Natural killer cell treated with Interleukin-12 subunit alpha and Interleukin-12 subunit beta and Interleukin-15 and Interleukin-18, amount 100 ng/mL, for 72 hours (primary cell): ENCODE measurements around the gene RELT. TPM values are rescaled to one million over a fixed set of nuclear protein-coding genes. Genes with fewer than 3 reads are reported as not detected.
A peak's percentile ranks its signal among the peaks of the same experiment; 100 is the strongest.

ENCODE experiments used
- ATAC-seq, 2 donors: fragments of 150-1000 bp; cut with Tn5 transposase in 1 of 2; sonication (Bioruptor Pico), chemical (Tn5 transposase) in 1 of 2; 2 replicates each; pipeline ENCODE4 v1.10.0; 2021
- DNase-seq: peaks from one replicate; pipeline ENCODE4 v3.0.0; 2022; ENCODE audit warnings: low spot score
- H3K27ac Mint-ChIP-seq, 2 donors: 1 replicate in 1 of 2; 2 replicates in 1 of 2; pipeline ENCODE4 v1.8.0; 2022; ENCODE audit warnings: mixed read lengths in 2 of 2, mild to moderate bottlenecking in 1 of 2, moderate library complexity in 1 of 2
- H3K27me3 Mint-ChIP-seq, 2 donors: 1 replicate in 1 of 2; 2 replicates in 1 of 2; pipeline ENCODE4 v1.8.0; 2022; ENCODE audit warnings: mixed read lengths in 2 of 2
- H3K36me3 Mint-ChIP-seq: one replicate; pipeline ENCODE4 v1.8.0; 2022; ENCODE audit warnings: mixed read lengths
- H3K4me1 Mint-ChIP-seq, 2 donors: 1 replicate in 1 of 2; 2 replicates in 1 of 2; pipeline ENCODE4 v1.8.0; 2022; ENCODE audit warnings: low read depth in 2 of 2, mixed read lengths in 2 of 2, mild to moderate bottlenecking in 1 of 2
- H3K4me3 Mint-ChIP-seq: one replicate; pipeline ENCODE4 v1.8.0; 2022; ENCODE audit warnings: mixed read lengths
- H3K9me3 Mint-ChIP-seq: 2 replicates; pipeline ENCODE4 v1.8.0; 2022; ENCODE audit warnings: mixed read lengths
- total RNA-seq, 2 donors: library from RNA; stranded (reverse); gene quantifications; one replicate each; pipeline ENCODE4 v1.2.3, GENCODE V29; 2022

RELT gene
- total RNA-seq, 2 donors from 2014 or later, result 46.5 to 58.0 TPM

GRCh38 chr11:73402834-73403185 lies 26.6 kb downstream of the RELT start:
- peaks cover 0 to 8% of the 10 kb centered on the region in 2 donors for H3K4me1 Mint-ChIP-seq
- no peaks in the 10 kb centered on the region for H3K27me3 Mint-ChIP-seq
- no peak overlapping the region for H3K4me3 Mint-ChIP-seq
- no peaks in the 10 kb centered on the region for H3K9me3 Mint-ChIP-seq
- no peaks in the 10 kb centered on the region for H3K36me3 Mint-ChIP-seq
- DNase-seq (no peak), ATAC-seq (no peak)
- no peak overlapping the region for H3K27ac Mint-ChIP-seq

- DNase-seq (no peak), ATAC-seq (no peak)
- H3K27me3 Mint-ChIP-seq, result no peaks in the 10 kb centered on the region
- no peaks in the 10 kb centered on the region for H3K9me3 Mint-ChIP-seq
- no peak overlapping the region for H3K4me3 Mint-ChIP-seq
- peaks cover 0 to 8% of the 10 kb centered on the region in 2 donors for H3K4me1 Mint-ChIP-seq
- H3K27ac Mint-ChIP-seq, result no peak overlapping the region
- no peaks in the 10 kb centered on the region for H3K36me3 Mint-ChIP-seq
Observed at GRCh38 chr11:73403541-73403940, 27.3 kb downstream of the RELT start.

- H3K9me3 Mint-ChIP-seq, result no peaks in the 10 kb centered on the region
- no peaks in the 10 kb centered on the region for H3K27me3 Mint-ChIP-seq
- ATAC-seq, result no peak
- H3K36me3 Mint-ChIP-seq, result peaks cover 4% of the 10 kb centered on the region
- peaks cover 0 to 11% of the 10 kb centered on the region in 2 donors for H3K4me1 Mint-ChIP-seq
- H3K4me3 Mint-ChIP-seq, result no peak overlapping the region
- H3K27ac Mint-ChIP-seq, result no peak overlapping the region
- no peak for DNase-seq
Observed at GRCh38 chr11:73404048-73404447, 27.8 kb downstream of the RELT start.

- H3K4me3 Mint-ChIP-seq, result no peak overlapping the region
- ATAC-seq, result no peak
Observed at GRCh38 chr11:73404506-73405145, 28.4 kb downstream of the RELT start.

GRCh38 chr11:73405146-73405510 lies 28.9 kb downstream of the RELT start:
- ATAC-seq, result no peak
- Mint-ChIP-seq H3K4me1 (peaks cover 0 to 7% of the 10 kb centered on the region in 2 donors), H3K27me3 (no peaks in the 10 kb centered on the region), H3K4me3 (no peak overlapping the region), H3K27ac (no peak overlapping the region), H3K36me3 (peaks cover 6% of the 10 kb centered on the region), H3K9me3 (no peaks in the 10 kb centered on the region)
- no peak for DNase-seq

More at GRCh38 chr11:73404506-73405145, 28.4 kb downstream of the RELT start:
- Mint-ChIP-seq H3K36me3 (peaks cover 6% of the 10 kb centered on the region), H3K27ac (no peak overlapping the region), H3K27me3 (no peaks in the 10 kb centered on the region), H3K4me1 (peaks cover 0 to 7% of the 10 kb centered on the region in 2 donors), H3K9me3 (no peaks in the 10 kb centered on the region)
- DNase-seq, result no peak

GRCh38 chr11:73406131-73406530 lies 29.9 kb downstream of the RELT start:
- Mint-ChIP-seq H3K27me3 (no peaks in the 10 kb centered on the region), H3K4me1 (peaks cover 0 to 4% of the 10 kb centered on the region in 2 donors), H3K9me3 (no peaks in the 10 kb centered on the region), H3K4me3 (no peak overlapping the region), H3K36me3 (peaks cover 6% of the 10 kb centered on the region), H3K27ac (no peak overlapping the region)
- ATAC-seq (no peak), DNase-seq (no peak)

- no peak for ATAC-seq
- no peaks in the 10 kb centered on the region for H3K27me3 Mint-ChIP-seq
- H3K9me3 Mint-ChIP-seq, result no peaks in the 10 kb centered on the region
- H3K27ac Mint-ChIP-seq, result no peak overlapping the region
- H3K4me1 Mint-ChIP-seq, result peaks cover 0 to 4% of the 10 kb centered on the region in 2 donors
- DNase-seq, result no peak
- no peak overlapping the region for H3K4me3 Mint-ChIP-seq
- peaks cover 6% of the 10 kb centered on the region for H3K36me3 Mint-ChIP-seq
Observed at GRCh38 chr11:73406619-73407018, 30.4 kb downstream of the RELT start.

GRCh38 chr11:73409431-73409830 lies 33.2 kb downstream of the RELT start:
- no peak overlapping the region for H3K27ac Mint-ChIP-seq
- no peak for DNase-seq
- H3K36me3 Mint-ChIP-seq, result peaks cover 6% of the 10 kb centered on the region
- no peaks in the 10 kb centered on the region for H3K9me3 Mint-ChIP-seq
- no peak overlapping the region for H3K4me3 Mint-ChIP-seq
- no peaks in the 10 kb centered on the region for H3K27me3 Mint-ChIP-seq
- ATAC-seq, result no peak
- H3K4me1 Mint-ChIP-seq, result peaks cover 0 to 9% of the 10 kb centered on the region in 2 donors

GRCh38 chr11:73410627-73411026 lies 34.4 kb downstream of the RELT start:
- Mint-ChIP-seq H3K27me3 (no peaks in the 10 kb centered on the region), H3K4me1 (peaks cover 8 to 15% of the 10 kb centered on the region in 2 donors), H3K27ac (no peak overlapping the region), H3K36me3 (peaks cover 6% of the 10 kb centered on the region), H3K4me3 (no peak overlapping the region), H3K9me3 (no peaks in the 10 kb centered on the region)
- no peak for DNase-seq
- ATAC-seq, result no peak

- Mint-ChIP-seq H3K4me3 (no peak overlapping the region), H3K9me3 (no peaks in the 10 kb centered on the region), H3K36me3 (peaks cover 6% of the 10 kb centered on the region), H3K27ac (no peak overlapping the region), H3K4me1 (peaks cover 10 to 17% of the 10 kb centered on the region in 2 donors), H3K27me3 (no peaks in the 10 kb centered on the region)
- ATAC-seq, result no peak
- DNase-seq, result no peak
Observed at GRCh38 chr11:73411031-73411430, 34.8 kb downstream of the RELT start.

GRCh38 chr11:73412308-73412707 lies 36.1 kb downstream of the RELT start:
- Mint-ChIP-seq H3K27ac (no peak overlapping the region), H3K36me3 (peaks cover 6% of the 10 kb centered on the region), H3K4me3 (no peak overlapping the region), H3K27me3 (no peaks in the 10 kb centered on the region), H3K4me1 (peaks cover 16 to 21% of the 10 kb centered on the region in 2 donors), H3K9me3 (no peaks in the 10 kb centered on the region)
- DNase-seq, result no peak
- ATAC-seq, result no peak

GRCh38 chr11:73413256-73413655 lies 37.1 kb downstream of the RELT start:
- Mint-ChIP-seq H3K4me1 (peaks cover 16 to 21% of the 10 kb centered on the region in 2 donors), H3K27me3 (no peaks in the 10 kb centered on the region), H3K36me3 (peaks cover 6% of the 10 kb centered on the region), H3K9me3 (no peaks in the 10 kb centered on the region), H3K4me3 (no peak overlapping the region), H3K27ac (no peak overlapping the region)
- ATAC-seq (no peak), DNase-seq (no peak)

- no peak for DNase-seq
- no peaks in the 10 kb centered on the region for H3K36me3 Mint-ChIP-seq
- H3K9me3 Mint-ChIP-seq, result no peaks in the 10 kb centered on the region
- H3K27ac Mint-ChIP-seq, result no peak overlapping the region
- peaks cover 16 to 17% of the 10 kb centered on the region in 2 donors for H3K4me1 Mint-ChIP-seq
- H3K27me3 Mint-ChIP-seq, result no peaks in the 10 kb centered on the region
- ATAC-seq, result peak; percentile 65 to 74
- H3K4me3 Mint-ChIP-seq, result no peak overlapping the region
Observed at GRCh38 chr11:73414977-73415651, 38.9 kb downstream of the RELT start.

GRCh38 chr11:73415854-73416615 lies 39.8 kb downstream of the RELT start:
- no peak overlapping the region for H3K27ac Mint-ChIP-seq
- H3K4me1 Mint-ChIP-seq, result peaks cover 16 to 17% of the 10 kb centered on the region in 2 donors
- H3K27me3 Mint-ChIP-seq, result no peaks in the 10 kb centered on the region
- H3K4me3 Mint-ChIP-seq, result no peak overlapping the region
- no peaks in the 10 kb centered on the region for H3K9me3 Mint-ChIP-seq
- DNase-seq, result no peak
- no peaks in the 10 kb centered on the region for H3K36me3 Mint-ChIP-seq
- no peak for ATAC-seq
